Measurements from ENCODE around the gene COPB2.
A peak's percentile ranks its signal among the peaks of the same experiment; 100 is the strongest.
"Not testable (repeated sequence)": the region's sequence is repeated elsewhere in the genome, so short reads cannot be mapped to it uniquely, and the experiment has no call there.

COPB2 gene

DNA sequence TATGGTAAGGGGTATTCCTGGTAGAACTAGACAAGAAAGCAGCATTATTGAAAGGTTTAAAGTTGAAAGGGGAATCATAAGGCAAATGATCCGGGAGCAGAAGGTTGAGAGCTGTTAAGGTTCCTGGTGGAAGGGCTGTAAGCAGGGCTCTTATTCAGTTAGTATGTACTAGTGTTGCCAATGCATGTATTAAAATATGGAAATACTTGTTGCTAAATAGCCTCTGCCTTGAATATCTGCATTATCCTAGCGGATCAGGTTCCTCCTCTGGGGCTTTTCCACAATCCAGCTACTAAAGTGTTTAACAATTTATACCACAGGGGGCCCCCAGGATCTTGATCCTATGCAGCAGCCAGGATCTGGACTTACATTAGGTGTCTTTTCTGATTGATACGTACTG is 7.3 kb upstream of the COPB2 start:
- no peak overlapping the region for H3K27ac ChIP-seq
- no peak for TF ChIP-seq ZFX (IDR thresholded peaks at IDR 0.05; ENCODE audit: borderline replicate concordance)
- TF ChIP-seq, protein P1, sequence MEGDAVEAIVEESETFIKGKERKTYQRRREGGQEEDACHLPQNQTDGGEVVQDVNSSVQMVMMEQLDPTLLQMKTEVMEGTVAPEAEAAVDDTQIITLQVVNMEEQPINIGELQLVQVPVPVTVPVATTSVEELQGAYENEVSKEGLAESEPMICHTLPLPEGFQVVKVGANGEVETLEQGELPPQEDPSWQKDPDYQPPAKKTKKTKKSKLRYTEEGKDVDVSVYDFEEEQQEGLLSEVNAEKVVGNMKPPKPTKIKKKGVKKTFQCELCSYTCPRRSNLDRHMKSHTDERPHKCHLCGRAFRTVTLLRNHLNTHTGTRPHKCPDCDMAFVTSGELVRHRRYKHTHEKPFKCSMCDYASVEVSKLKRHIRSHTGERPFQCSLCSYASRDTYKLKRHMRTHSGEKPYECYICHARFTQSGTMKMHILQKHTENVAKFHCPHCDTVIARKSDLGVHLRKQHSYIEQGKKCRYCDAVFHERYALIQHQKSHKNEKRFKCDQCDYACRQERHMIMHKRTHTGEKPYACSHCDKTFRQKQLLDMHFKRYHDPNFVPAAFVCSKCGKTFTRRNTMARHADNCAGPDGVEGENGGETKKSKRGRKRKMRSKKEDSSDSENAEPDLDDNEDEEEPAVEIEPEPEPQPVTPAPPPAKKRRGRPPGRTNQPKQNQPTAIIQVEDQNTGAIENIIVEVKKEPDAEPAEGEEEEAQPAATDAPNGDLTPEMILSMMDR (IDR thresholded peaks at IDR 0.05): no peak

DNA sequence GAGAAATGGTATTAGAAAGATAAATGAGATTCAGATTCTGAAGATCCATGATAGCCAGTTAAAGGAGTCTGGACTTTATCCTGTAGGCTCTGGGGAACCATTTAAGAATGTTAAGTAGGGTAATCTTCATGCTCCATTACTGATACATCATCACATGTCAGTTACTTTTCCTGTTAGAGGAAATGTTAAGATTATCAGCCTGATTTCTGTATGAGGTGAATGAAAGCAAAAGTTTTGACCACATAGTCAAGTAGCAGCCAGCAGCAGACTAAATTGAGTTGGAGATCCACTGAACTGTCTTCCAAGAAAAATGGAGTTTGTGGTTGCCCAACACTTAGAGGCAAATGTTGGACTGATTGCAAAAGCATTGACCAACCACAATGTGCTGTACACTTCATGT is 4.7 kb upstream of the COPB2 start:
- no peak overlapping the region for H3K27ac ChIP-seq
- TF ChIP-seq, protein P1 (IDR thresholded peaks at IDR 0.05): no peak
- TF ChIP-seq ZFX (IDR thresholded peaks at IDR 0.05; ENCODE audit: borderline replicate concordance): no peak

DNA sequence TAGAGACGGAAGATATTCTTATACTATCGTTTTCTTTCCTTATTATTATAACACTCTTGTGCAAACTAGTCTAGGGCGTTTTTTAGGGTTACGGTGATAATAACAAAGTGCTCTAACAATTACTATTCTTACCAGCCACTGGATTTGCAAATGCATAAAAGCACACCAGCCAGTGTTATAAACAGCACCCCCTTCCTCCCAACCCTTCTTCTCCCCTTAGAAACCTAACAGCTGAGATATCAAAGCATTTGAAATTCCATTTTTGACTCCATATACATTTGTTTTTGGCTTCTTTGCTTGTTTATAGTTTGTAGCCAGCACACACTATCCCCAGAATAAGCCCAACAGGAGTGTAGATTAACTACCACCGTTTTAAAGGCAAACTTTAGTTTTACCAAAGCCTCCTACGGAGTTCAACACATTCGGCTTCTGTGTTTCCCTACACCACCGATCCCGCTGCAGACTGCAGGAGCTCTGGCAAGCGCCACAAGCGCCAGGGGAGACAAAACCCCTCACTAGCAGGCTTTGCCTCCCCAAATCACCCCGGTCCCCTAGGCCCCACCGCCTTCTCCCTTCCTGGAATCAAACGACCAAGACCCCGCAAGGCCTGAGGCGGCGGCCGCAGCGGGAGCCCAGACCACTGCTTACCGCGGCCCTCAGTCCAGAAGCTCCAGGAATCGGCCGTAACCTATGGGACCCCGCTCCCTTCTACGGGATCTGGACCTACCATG is 461 bp downstream of the COPB2 start:
- TF ChIP-seq, protein P1 (IDR thresholded peaks at IDR 0.05): no peak
- TF ChIP-seq ZFX (IDR thresholded peaks at IDR 0.05; ENCODE audit: borderline replicate concordance): no peak
- H3K27ac ChIP-seq: peak overlapping the region; percentile 95

DNA sequence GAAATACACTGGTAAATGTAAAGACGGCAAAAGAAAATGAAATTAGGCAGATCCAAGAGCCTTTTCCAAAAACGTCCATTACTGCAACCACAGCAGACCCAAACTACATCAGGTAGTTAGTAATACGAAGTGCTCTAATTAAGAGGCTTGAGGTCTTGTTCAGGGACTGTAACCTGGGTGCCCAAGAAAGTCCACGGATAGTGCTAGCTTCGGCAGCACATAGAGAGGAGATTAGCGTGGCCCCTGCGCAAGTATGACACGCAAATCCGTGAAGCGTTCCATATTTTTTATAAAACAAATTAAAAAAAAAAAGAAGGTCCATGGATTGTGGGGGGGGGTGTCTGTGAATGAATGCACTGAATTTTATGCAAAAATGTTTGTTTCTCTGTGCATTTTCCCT is 1.4 kb downstream of the COPB2 start:
- H3K27ac ChIP-seq: no peak overlapping the region
- no peak for TF ChIP-seq ZFX (IDR thresholded peaks at IDR 0.05; ENCODE audit: borderline replicate concordance)

DNA sequence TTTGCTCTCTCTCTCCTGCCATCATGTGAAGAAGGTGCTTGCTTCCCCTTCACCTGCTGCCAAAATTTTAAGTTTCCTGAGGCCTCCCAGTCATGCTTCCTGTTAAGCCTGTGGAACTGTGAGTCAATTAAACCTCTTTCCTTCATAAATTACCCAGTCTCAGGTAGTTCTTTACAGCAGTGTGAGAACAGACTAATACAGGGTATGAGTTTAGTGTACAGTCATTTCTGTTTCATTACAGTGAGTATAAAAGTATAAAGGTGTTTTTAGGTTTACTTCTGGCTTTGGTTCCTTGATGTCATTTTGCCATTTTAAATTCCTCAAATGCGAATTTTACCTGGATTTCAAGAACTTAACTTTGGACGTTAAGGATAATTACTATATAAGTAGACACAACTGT is 7.2 kb downstream of the COPB2 start:
- not testable (repeated sequence) for H3K27ac ChIP-seq

DNA sequence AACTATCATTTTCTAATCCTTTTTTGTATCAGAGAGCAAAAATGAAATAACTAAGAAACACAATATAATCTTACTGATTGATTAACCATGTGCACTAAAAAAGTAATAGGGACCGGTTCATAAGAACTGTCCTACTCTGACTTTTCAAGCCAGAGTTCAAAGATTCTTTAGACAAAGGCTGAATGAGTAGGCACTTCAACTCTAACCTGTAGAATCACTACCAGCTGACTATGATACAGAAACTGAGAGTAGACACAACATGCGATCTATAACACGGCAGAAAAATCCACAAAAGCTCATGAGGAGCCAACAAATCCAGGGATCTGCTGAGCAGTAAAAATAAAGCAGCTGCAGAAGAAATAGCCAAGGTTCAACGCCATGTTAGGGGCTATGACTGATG is 8.9 kb downstream of the COPB2 start:
- TF ChIP-seq, protein P1 (IDR thresholded peaks at IDR 0.05): no peak
- no peak for TF ChIP-seq ZFX (IDR thresholded peaks at IDR 0.05; ENCODE audit: borderline replicate concordance)

DNA sequence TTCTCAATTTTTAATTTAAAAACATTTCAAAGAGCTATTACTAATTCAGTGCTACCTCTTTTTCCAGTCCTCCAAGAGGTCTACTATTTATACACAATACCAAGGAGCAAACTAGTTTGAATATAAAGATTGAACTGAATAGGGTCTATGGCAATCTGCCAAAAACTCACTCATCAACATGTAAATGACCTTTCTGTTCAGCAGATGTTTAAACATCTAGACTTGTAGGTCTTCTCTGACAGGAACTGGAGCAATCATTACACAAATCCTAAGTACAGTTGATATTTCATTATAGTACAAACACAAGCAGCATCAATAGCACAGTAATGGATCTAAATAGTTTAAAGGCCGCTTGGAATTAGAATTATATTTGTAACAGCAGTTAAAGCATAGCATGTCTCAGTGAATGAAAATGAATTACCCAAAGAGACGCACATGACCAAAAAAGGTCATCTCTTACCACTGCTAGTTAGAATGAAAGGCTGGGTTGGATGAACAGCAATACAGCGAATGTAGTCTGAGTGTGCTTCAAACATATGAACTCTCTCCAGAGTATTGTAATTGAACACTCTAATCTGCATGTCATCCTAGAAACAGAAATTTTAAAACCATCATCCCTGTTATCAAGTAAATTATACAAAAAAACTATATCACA is 10.7 kb downstream of the COPB2 start:
- TF ChIP-seq, protein P1 (IDR thresholded peaks at IDR 0.05): no peak
- TF ChIP-seq ZFX (IDR thresholded peaks at IDR 0.05; ENCODE audit: borderline replicate concordance): no peak
- no peak overlapping the region for H3K27ac ChIP-seq

More for the DNA sequence above, 8.9 kb downstream of the COPB2 start:
- H3K27ac ChIP-seq: no peak overlapping the region

DNA sequence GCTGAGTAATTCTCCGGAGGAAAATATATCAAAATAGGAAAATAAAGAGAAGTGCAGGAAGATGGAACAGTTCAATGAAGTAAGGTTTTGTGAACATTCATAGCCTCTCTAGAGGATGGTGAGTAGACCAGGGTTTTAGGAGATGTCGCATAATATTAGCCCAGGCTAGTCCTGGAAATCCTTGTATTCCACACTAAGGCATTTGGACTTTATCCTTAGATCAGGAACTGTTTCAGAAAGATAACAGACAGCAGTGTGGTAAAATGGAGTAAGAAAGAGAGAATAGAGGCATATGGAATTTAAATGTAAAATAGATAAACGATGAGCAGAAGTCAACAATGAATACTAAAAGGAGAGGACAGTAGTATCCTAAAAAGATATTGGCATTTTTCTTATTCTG is 12.1 kb downstream of the COPB2 start:
- TF ChIP-seq, protein P1 (IDR thresholded peaks at IDR 0.05): no peak
- TF ChIP-seq ZFX (IDR thresholded peaks at IDR 0.05; ENCODE audit: borderline replicate concordance): no peak
- H3K27ac ChIP-seq: no peak overlapping the region
